Measurements from ENCODE around the gene CEACAM6.
"Not testable (repeated sequence)": the region's sequence is repeated elsewhere in the genome, so short reads cannot be mapped to it uniquely, and the experiment has no call there.

The CEACAM6 gene

GRCh38 chr19:41735071-41735600, 20.2 kb upstream of the CEACAM6 start:
- no peak for TF ChIP-seq ZNF274 (IDR thresholded peaks at IDR 0.05; ENCODE audit: low read depth, low read length)
- no peak overlapping the region for H3K4me3 ChIP-seq (ENCODE audit: low read length)

GRCh38 chr19:41739361-41739760, 16.0 kb upstream of the CEACAM6 start:
- TF ChIP-seq ZNF274 (IDR thresholded peaks at IDR 0.05; ENCODE audit: low read depth, low read length) = no peak
- H3K4me3 ChIP-seq (ENCODE audit: low read length) = no peak overlapping the region

- no peak overlapping the region for H3K4me3 ChIP-seq (ENCODE audit: low read length)
- no peak for TF ChIP-seq ZNF274 (IDR thresholded peaks at IDR 0.05; ENCODE audit: low read depth, low read length)
Measured at GRCh38 chr19:41740415-41741243, 14.7 kb upstream of the CEACAM6 start.

GRCh38 chr19:41741244-41741554, 14.1 kb upstream of the CEACAM6 start:
- no peak overlapping the region for H3K4me3 ChIP-seq (ENCODE audit: low read length)
- TF ChIP-seq ZNF274 (IDR thresholded peaks at IDR 0.05; ENCODE audit: low read depth, low read length) = no peak

- TF ChIP-seq ZNF274 (IDR thresholded peaks at IDR 0.05; ENCODE audit: low read depth, low read length) = no peak
Measured at GRCh38 chr19:41744850-41745249, 10.5 kb upstream of the CEACAM6 start.

GRCh38 chr19:41745756-41746155, 9.6 kb upstream of the CEACAM6 start:
- no peak for TF ChIP-seq ZNF274 (IDR thresholded peaks at IDR 0.05; ENCODE audit: low read depth, low read length)
- H3K4me3 ChIP-seq (ENCODE audit: low read length) = no peak overlapping the region

More at GRCh38 chr19:41744850-41745249, 10.5 kb upstream of the CEACAM6 start:
- H3K4me3 ChIP-seq (ENCODE audit: low read length) = no peak overlapping the region

GRCh38 chr19:41746593-41747227, 8.6 kb upstream of the CEACAM6 start:
- no peak overlapping the region for H3K4me3 ChIP-seq (ENCODE audit: low read length)
- TF ChIP-seq ZNF274 (IDR thresholded peaks at IDR 0.05; ENCODE audit: low read depth, low read length) = no peak

- TF ChIP-seq ZNF274 (IDR thresholded peaks at IDR 0.05; ENCODE audit: low read depth, low read length) = no peak
- H3K4me3 ChIP-seq (ENCODE audit: low read length) = no peak overlapping the region
Measured at GRCh38 chr19:41748012-41748411, 7.3 kb upstream of the CEACAM6 start.

GRCh38 chr19:41750248-41751134, 4.8 kb upstream of the CEACAM6 start:
- not testable (repeated sequence) for H3K4me3 ChIP-seq (ENCODE audit: low read length)

GRCh38 chr19:41753159-41753558, 2.2 kb upstream of the CEACAM6 start:
- no peak overlapping the region for H3K4me3 ChIP-seq (ENCODE audit: low read length)
- TF ChIP-seq ZNF274 (IDR thresholded peaks at IDR 0.05; ENCODE audit: low read depth, low read length) = no peak

GRCh38 chr19:41753936-41754529, 1.3 kb upstream of the CEACAM6 start:
- H3K4me3 ChIP-seq (ENCODE audit: low read length) = no peak overlapping the region
- no peak for TF ChIP-seq ZNF274 (IDR thresholded peaks at IDR 0.05; ENCODE audit: low read depth, low read length)

GRCh38 chr19:41758846-41759245, 3.5 kb downstream of the CEACAM6 start:
- H3K4me3 ChIP-seq (ENCODE audit: low read length) = no peak overlapping the region
- TF ChIP-seq ZNF274 (IDR thresholded peaks at IDR 0.05; ENCODE audit: low read depth, low read length) = no peak

GRCh38 chr19:41767115-41767514, 11.8 kb downstream of the CEACAM6 start:
- no peak overlapping the region for H3K4me3 ChIP-seq (ENCODE audit: low read length)
- no peak for TF ChIP-seq ZNF274 (IDR thresholded peaks at IDR 0.05; ENCODE audit: low read depth, low read length)

GRCh38 chr19:41768105-41768504, 12.8 kb downstream of the CEACAM6 start:
- not testable (repeated sequence) for H3K4me3 ChIP-seq (ENCODE audit: low read length)
